Prostate gland (tissue), 2 donors: ENCODE results near the gene TUBE1.

Experiments
- CTCF ChIP-seq, 4 experiments: fragments of 200-600 bp in 2 of 4; fragments of 450-650 bp in 2 of 4; sonication (generic) in 2 of 4; IDR thresholded peaks; 1 replicate in 3 of 4; 2 replicates in 1 of 4; pipeline ENCODE4 v1.5.1; 2016 to 2019; ENCODE audit warnings: antibody characterized with exemption in 4 of 4, mild to moderate bottlenecking in 2 of 4, moderate library complexity in 2 of 4
- POLR2A ChIP-seq: fragments of 450-650 bp; IDR thresholded peaks from one replicate; pipeline ENCODE4 v1.6.1; 2016; ENCODE audit warnings: antibody characterized with exemption, mild to moderate bottlenecking
- POLR2AphosphoS5 ChIP-seq: sonication (generic); formaldehyde crosslinking; IDR thresholded peaks from one replicate; pipeline ENCODE4 v1.6.1; 2017; ENCODE audit warnings: antibody characterized with exemption

GRCh38 chr6:112114577-112115223 is 27.4 kb upstream of the TUBE1 start:
- TF ChIP-seq CTCF (IDR thresholded peaks at IDR 0.05) (no peak), POLR2A (no peak), POLR2AphosphoS5 (no peak)
